HepG2 (cell line): ENCODE measurements around the gene SF3B5. TPM values are rescaled to one million over a fixed set of nuclear protein-coding genes. Genes with fewer than 3 reads are reported as not detected.
A peak's percentile ranks its signal among the peaks of the same experiment; 100 is the strongest.

Source experiments
- EP300 ChIP-seq, 3 experiments: sonication (generic) in 1 of 3; formaldehyde crosslinking in 1 of 3; IDR thresholded peaks; 2 replicates each; pipeline versions ENCODE4 v1.5.1 to v1.6.1; 2011 to 2020; ENCODE audit warnings: low read depth in 2 of 3, low read length in 2 of 3, borderline replicate concordance in 1 of 3, improper control_type of control experiment in 1 of 3, mild to moderate bottlenecking in 1 of 3, missing genetic modification reagents in 1 of 3, moderate library complexity in 1 of 3
- FLYWCH1 ChIP-seq: sonication (generic); formaldehyde crosslinking; IDR thresholded peaks from 2 replicates; pipeline ENCODE4 v1.8.1; 2023; ENCODE audit warnings: mild to moderate bottlenecking, missing genetic modification reagents
- GATA4 ChIP-seq: sonication (generic); IDR thresholded peaks from 2 replicates; pipeline ENCODE4 v1.6.1; 2016; ENCODE audit warnings: antibody characterized with exemption, low read depth, borderline replicate concordance
- HES4 ChIP-seq: sonication (generic); formaldehyde crosslinking; IDR thresholded peaks from 2 replicates; pipeline ENCODE4 v1.9.0; 2021; ENCODE audit warnings: mild to moderate bottlenecking, missing genetic modification reagents, borderline replicate concordance
- IRX3 ChIP-seq: sonication (generic); formaldehyde crosslinking; IDR thresholded peaks from 2 replicates; pipeline ENCODE4 v1.8.1; 2023; ENCODE audit warnings: mild to moderate bottlenecking, low read depth, missing genetic modification reagents, borderline replicate concordance
- KDM5B ChIP-seq: sonication (generic); formaldehyde crosslinking; IDR thresholded peaks from 2 replicates; pipeline ENCODE4 v1.4.0; 2020; ENCODE audit warnings: missing genetic modification reagents, mild to moderate bottlenecking, borderline replicate concordance
- KDM6A ChIP-seq: IDR thresholded peaks from 2 replicates; pipeline ENCODE4 v1.6.1; 2016; ENCODE audit warnings: low read depth
- REL ChIP-seq: sonication (generic); formaldehyde crosslinking; conservative IDR thresholded peaks from 2 replicates; pipeline ENCODE4 v1.8.0; 2022; ENCODE audit warnings: mild to moderate bottlenecking, missing genetic modification reagents, moderate library complexity
- SRF ChIP-seq: IDR thresholded peaks from 2 replicates; pipeline ENCODE4 v1.6.1; 2011; ENCODE audit warnings: mild to moderate bottlenecking, low read depth, low read length, moderate library complexity
- TCF7L2 ChIP-seq: IDR thresholded peaks from 2 replicates; pipeline ENCODE4 v1.6.1; 2011; ENCODE audit warnings: mild to moderate bottlenecking, low read depth, low read length, moderate library complexity
- TGIF2 ChIP-seq: IDR thresholded peaks from 2 replicates; pipeline ENCODE4 v1.6.1; 2016; ENCODE audit warnings: control low read depth, missing compliant biosample characterization
- ZFYVE20 ChIP-seq: sonication (generic); formaldehyde crosslinking; IDR thresholded peaks from 2 replicates; pipeline ENCODE4 v1.8.0; 2023; ENCODE audit warnings: low read depth, mild to moderate bottlenecking, moderate library complexity, missing genetic modification reagents, borderline replicate concordance
- ZNF230 ChIP-seq: sonication (generic); formaldehyde crosslinking; IDR thresholded peaks from 2 replicates; pipeline ENCODE4 v1.4.0; 2020; ENCODE audit warnings: mild to moderate bottlenecking, missing genetic modification reagents
- ZNF510 ChIP-seq: sonication (generic); formaldehyde crosslinking; IDR thresholded peaks from 2 replicates; pipeline ENCODE4 v1.4.0; 2020; ENCODE audit warnings: low read depth, mild to moderate bottlenecking, missing genetic modification reagents
- polyA plus RNA-seq, 8 experiments: library from polyadenylated mRNA; depleted of rRNA in 3 of 8; stranded (reverse) in 7 of 8; unstranded in 1 of 8; fragments of >200 nt; fragmentation: Illumina TruSeq in 4 of 8; extraction: Trizol in 4 of 8; gene quantifications; 2 replicates each; pipeline versions ENCODE4 v1.2.1 to v1.2.3, GENCODE V29; 2011 to 2016; ENCODE audit warnings: low read depth in 4 of 8, missing spikeins in 1 of 8, mixed read lengths in 1 of 8; ENCODE audit not compliant: insufficient read depth in 1 of 8
- total RNA-seq, 5 experiments: library from RNA; depleted of rRNA; stranded (reverse); fragments of >200 nt; fragmentation: Illumina TruSeq; extraction: Trizol; gene quantifications; 2 replicates each; pipeline ENCODE4 v1.2.3, GENCODE V29; 2016; ENCODE audit warnings: low read depth in 1 of 5
- TF ChIP-seq, protein P1 (sequence below): sonication (generic); formaldehyde crosslinking; IDR thresholded peaks from 2 replicates; pipeline ENCODE4 v1.5.0; 2020; ENCODE audit warnings: mild to moderate bottlenecking, missing genetic modification reagents
- TF ChIP-seq, protein P2 (sequence below): sonication (generic); formaldehyde crosslinking; IDR thresholded peaks from 2 replicates; pipeline ENCODE4 v1.5.1; 2020; ENCODE audit warnings: missing genetic modification reagents, mild to moderate bottlenecking, borderline replicate concordance
- TF ChIP-seq, protein P3 (sequence below): sonication (generic); formaldehyde crosslinking; IDR thresholded peaks from 2 replicates; pipeline ENCODE4 v1.9.0; 2021; ENCODE audit warnings: missing genetic modification reagents, borderline replicate concordance
- TF ChIP-seq, protein P4 (sequence below): conservative IDR thresholded peaks from 2 replicates; pipeline ENCODE4 v1.6.1; 2018; ENCODE audit warnings: missing genetic modification reagents

The SF3B5 gene
- total and polyA plus RNA-seq, 2 of the 13 experiments (the other 11 are each of a cell fraction or from before 2014, with no cell fraction given) = 263 to 292 TPM

DNA sequence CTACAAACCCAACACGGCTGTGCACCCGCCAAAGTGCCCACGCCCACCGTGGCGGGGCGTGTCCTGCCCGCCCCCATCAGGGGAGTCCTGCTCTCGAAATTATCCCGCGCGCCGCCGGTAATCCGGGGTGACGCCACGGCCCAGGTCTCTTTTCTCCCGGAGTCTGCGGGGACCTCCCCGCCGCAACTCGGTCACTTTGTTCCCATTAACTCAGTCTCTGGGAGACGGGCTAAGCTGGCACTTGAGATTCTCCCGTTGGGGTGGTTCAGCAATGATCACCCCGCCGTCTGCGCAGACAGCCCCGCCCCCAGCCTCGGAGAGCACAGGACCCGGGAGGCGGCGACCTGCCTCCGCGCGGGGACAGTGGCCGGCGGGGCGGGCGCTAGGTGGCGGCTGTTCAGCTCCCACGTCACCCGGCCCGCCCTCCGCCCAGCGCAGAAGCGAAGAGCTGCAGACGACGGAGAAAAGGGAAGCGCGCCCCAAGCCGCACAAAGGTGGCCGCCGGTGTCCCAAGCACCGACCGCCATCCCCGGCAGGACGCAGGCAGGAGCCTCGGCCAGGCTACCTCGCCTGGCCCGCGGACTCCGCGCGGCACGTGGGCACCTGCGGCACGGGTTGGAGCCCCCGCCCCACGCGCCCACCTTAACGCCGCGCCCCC, 31.5 kb downstream of the SF3B5 start (continued):
- TF ChIP-seq FLYWCH1 (no peak), SRF (no peak), HES4 (CRISPR knock-in tag) (0 out of 2 replicates have a peak, but pooled peaks have one; percentile 58), ZNF510 (CRISPR knock-in tag) (no peak), TGIF2 (CRISPR knock-in tag) (no peak), EP300 (IDR thresholded peaks at IDR 0.05; ENCODE audit: low read depth in 2 of 2, low read length in 2 of 2) (no peak), EP300 (CRISPR knock-in tag; IDR thresholded peaks at IDR 0.05; ENCODE audit: borderline replicate concordance) (no peak), KDM6A (CRISPR knock-in tag) (no peak), GATA4 (no peak), ZNF230 (peak; percentile 71; the same call in 1 of the 2 replicates), ZFYVE20 (peak; percentile 65; the same call in 1 of the 2 replicates), KDM5B (CRISPR knock-in tag) (peak; percentile 69; the same call in 1 of the 2 replicates), IRX3 (CRISPR knock-in tag) (no peak), TCF7L2 (no peak), REL (CRISPR knock-in tag) (no peak)
- TF ChIP-seq, protein P1, sequence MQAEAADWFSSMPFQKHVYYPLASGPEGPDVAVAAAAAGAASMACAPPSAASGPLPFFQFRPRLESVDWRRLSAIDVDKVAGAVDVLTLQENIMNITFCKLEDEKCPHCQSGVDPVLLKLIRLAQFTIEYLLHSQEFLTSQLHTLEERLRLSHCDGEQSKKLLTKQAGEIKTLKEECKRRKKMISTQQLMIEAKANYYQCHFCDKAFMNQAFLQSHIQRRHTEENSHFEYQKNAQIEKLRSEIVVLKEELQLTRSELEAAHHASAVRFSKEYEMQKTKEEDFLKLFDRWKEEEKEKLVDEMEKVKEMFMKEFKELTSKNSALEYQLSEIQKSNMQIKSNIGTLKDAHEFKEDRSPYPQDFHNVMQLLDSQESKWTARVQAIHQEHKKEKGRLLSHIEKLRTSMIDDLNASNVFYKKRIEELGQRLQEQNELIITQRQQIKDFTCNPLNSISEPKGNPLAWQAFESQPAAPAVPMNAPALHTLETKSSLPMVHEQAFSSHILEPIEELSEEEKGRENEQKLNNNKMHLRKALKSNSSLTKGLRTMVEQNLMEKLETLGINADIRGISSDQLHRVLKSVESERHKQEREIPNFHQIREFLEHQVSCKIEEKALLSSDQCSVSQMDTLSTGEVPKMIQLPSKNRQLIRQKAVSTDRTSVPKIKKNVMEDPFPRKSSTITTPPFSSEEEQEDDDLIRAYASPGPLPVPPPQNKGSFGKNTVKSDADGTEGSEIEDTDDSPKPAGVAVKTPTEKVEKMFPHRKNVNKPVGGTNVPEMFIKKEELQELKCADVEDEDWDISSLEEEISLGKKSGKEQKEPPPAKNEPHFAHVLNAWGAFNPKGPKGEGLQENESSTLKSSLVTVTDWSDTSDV = no peak
- TF ChIP-seq, protein P2, sequence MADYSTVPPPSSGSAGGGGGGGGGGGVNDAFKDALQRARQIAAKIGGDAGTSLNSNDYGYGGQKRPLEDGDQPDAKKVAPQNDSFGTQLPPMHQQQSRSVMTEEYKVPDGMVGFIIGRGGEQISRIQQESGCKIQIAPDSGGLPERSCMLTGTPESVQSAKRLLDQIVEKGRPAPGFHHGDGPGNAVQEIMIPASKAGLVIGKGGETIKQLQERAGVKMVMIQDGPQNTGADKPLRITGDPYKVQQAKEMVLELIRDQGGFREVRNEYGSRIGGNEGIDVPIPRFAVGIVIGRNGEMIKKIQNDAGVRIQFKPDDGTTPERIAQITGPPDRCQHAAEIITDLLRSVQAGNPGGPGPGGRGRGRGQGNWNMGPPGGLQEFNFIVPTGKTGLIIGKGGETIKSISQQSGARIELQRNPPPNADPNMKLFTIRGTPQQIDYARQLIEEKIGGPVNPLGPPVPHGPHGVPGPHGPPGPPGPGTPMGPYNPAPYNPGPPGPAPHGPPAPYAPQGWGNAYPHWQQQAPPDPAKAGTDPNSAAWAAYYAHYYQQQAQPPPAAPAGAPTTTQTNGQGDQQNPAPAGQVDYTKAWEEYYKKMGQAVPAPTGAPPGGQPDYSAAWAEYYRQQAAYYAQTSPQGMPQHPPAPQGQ (CRISPR knock-in tag) = peak; percentile 2; the same call in 1 of the 2 replicates
- TF ChIP-seq, protein P3, sequence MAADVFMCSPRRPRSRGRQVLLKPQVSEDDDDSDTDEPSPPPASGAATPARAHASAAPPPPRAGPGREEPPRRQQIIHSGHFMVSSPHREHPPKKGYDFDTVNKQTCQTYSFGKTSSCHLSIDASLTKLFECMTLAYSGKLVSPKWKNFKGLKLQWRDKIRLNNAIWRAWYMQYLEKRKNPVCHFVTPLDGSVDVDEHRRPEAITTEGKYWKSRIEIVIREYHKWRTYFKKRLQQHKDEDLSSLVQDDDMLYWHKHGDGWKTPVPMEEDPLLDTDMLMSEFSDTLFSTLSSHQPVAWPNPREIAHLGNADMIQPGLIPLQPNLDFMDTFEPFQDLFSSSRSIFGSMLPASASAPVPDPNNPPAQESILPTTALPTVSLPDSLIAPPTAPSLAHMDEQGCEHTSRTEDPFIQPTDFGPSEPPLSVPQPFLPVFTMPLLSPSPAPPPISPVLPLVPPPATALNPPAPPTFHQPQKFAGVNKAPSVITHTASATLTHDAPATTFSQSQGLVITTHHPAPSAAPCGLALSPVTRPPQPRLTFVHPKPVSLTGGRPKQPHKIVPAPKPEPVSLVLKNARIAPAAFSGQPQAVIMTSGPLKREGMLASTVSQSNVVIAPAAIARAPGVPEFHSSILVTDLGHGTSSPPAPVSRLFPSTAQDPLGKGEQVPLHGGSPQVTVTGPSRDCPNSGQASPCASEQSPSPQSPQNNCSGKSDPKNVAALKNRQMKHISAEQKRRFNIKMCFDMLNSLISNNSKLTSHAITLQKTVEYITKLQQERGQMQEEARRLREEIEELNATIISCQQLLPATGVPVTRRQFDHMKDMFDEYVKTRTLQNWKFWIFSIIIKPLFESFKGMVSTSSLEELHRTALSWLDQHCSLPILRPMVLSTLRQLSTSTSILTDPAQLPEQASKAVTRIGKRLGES (CRISPR knock-in tag) = 0 out of 2 replicates have a peak, but pooled peaks have one; percentile 39
- TF ChIP-seq, protein P4, sequence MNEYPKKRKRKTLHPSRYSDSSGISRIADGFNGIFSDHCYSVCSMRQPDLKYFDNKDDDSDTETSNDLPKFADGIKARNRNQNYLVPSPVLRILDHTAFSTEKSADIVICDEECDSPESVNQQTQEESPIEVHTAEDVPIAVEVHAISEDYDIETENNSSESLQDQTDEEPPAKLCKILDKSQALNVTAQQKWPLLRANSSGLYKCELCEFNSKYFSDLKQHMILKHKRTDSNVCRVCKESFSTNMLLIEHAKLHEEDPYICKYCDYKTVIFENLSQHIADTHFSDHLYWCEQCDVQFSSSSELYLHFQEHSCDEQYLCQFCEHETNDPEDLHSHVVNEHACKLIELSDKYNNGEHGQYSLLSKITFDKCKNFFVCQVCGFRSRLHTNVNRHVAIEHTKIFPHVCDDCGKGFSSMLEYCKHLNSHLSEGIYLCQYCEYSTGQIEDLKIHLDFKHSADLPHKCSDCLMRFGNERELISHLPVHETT (CRISPR knock-in tag) = 0 out of 2 replicates have a peak, but pooled peaks have one; percentile 53
